HG02642 (cell line): ENCODE data around the gene TCAP.
"Not testable (repeated sequence)": the region's sequence is repeated elsewhere in the genome, so short reads cannot be mapped to it uniquely, and the experiment has no call there.

Experiments
- ATAC-seq: cut with Tn5 transposase; IDR thresholded peaks from one replicate; pipeline ENCODE4 v1.9.1; 2021; ENCODE audit warnings: mild to moderate bottlenecking; ENCODE audit not compliant: unreplicated experiment, poor library complexity

Gene TCAP

DNA sequence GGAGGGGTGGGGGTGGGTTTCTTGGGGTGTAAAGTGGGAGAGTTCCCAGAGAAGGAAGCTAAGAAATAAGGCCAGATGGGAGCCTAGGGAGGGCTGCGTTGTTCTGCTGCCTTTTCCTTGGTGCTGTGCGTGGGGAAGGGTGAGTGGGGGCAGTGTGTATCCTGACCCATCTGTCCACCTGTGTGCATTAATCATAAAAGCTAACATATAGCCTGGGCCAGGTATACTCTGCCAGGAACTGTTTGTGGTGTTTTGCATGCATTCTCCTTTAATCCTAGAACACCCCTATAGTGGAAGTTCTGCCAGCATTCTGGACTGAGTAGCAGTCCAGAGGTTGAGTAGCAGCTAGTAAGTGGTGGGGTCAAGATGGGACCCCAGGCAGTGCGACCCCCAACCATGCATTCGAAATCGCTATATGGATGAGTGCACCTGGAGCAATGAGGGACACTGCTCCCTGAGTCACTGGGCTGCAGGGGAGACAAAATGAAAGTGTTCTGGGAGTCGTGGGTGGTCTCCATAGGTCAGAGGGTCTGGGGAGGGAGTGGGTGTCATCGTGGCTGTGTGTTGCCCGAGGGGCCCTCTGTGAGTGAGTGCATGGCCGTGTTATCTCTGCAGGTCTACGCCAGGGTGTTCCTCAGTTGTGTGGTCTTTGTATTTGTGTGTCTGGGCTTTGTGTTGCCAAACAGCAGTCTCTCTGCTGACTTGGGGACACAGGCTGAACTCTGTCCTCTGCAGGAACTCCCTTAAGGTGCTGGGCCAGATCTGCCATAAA is 36.0 kb downstream of the TCAP start:
- no peak for ATAC-seq

DNA sequence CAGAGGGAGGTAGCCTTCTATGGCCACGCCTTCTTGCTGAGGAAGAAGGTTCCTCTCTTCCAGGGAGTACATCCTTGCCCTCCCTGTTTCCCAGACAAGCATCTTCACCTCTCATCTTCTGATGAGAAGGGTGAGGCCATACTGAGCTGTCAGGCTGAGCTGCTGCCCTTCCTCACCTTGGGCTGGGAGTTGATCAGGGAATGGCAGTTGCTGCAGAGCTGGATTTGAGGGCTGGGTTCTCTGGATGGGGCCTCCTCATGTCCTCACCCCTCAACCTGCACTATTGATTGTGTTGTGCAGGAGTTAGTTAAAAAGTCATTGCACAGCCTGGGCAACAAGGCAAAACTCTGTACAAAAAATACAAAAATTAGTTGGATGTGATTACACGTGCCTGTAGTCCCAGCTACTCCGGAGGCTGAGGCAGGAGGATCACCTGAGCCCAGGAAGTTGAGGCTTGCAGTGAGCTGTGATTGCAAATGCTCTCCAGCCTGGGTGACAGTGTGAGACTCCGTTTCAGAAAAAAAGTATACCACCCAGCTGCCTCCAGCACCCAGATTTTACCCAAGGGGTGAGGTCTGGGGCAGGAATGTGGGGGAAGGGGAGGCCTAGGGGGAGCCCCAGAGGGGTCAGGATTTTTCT is 36.8 kb downstream of the TCAP start:
- no peak for ATAC-seq

DNA sequence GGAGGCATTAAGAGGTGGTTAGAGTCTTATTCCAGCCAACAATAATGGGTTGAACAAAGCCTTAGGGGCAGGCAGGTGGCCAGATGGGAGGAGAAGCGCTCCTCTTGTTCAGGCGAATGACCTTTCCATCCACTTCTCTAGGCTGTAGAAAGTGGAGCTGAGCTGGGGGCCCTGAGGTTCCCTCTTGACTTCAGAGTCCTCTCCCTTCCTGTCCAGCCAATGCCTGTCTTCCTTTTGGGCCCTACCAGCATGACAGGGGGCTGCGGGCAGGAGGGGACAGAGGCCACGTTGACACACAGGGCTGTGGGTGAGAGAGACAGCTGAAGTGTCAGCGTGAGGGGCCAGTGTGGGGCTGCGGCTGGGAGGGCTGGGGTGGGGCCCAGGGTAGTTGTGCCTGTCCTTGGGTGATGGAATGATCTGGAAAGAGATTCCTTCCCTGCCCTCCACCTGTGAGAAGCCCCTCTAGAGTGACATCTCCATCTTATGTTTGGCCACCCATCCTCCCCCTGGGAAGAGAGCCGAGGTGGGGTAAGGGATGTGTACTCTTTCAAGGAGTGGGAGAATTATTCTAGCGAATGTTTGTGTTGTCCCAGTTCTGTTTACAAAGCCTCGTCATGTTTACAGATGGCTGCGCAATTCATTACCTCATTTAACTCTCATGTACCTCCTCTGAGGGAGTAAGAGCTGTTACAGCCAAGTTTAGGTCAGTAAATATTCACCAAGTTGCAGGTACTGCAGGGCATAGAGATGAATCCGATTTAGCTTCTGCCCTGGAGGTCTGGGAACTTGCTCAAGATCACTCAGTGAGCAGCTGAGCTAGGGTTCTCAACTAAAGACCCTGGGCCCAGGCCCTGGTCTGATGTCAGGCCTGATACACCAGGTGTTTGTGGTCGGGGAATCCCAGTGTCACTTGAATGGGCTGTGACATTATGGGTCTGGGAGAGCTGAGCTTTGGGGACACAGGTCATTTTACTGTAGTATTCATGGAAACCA is 38.0 kb downstream of the TCAP start:
- no peak for ATAC-seq

DNA sequence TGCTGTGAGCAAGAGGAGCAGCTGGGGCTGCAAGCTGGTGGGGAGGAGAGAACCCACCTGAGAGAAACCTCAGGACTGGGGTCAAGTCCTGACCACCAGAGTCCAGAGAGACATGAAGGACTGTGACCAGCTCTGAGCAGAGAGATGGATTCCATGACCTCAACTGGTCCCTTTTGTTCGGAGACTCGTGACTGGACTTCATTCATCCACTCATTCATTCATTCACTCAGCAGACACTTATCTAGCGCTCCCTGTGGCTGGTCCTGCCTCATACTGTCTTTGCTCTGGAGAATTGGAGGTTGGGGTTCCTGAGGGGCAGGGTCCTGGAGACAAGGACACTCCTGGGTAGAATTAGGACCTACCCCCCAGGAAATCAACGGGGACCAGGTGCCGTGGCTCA is 38.8 kb downstream of the TCAP start:
- ATAC-seq, result no peak

DNA sequence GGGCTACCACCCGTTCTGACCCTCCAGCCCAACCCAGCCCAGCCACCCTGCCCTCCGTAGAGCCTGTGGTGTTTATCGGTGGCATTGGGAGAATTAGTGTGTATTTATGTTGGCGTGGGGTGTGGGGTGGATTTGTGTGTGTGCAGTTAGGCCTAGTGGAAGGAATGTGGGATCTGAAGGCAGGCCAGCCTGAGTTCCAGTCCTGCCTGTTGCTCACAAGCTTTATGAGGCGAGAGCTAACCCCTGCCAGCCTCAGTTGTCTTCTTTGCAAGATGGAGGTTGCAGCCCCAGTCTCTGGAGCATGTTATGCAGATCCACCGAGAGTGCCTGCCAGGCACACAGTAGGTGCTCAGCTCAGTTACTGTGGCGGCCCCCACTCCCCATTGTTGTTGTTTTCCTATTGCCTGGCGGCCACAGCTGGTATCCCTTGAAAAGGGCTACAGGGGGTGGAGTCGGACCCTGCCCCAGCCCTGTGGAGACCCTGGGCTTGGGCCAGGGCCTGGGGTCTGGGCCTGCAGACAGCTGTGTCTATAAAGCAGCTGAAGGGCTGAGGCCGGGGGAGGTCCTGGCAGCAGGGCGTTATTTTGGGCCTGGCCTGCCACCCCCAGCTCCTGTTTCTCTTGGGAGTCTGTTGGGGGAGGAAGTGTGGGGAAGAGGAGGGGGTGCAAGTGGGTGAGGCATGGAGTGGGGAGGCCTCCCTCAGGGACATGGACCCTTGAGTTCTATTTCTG is 39.8 kb downstream of the TCAP start:
- ATAC-seq, result no peak

DNA sequence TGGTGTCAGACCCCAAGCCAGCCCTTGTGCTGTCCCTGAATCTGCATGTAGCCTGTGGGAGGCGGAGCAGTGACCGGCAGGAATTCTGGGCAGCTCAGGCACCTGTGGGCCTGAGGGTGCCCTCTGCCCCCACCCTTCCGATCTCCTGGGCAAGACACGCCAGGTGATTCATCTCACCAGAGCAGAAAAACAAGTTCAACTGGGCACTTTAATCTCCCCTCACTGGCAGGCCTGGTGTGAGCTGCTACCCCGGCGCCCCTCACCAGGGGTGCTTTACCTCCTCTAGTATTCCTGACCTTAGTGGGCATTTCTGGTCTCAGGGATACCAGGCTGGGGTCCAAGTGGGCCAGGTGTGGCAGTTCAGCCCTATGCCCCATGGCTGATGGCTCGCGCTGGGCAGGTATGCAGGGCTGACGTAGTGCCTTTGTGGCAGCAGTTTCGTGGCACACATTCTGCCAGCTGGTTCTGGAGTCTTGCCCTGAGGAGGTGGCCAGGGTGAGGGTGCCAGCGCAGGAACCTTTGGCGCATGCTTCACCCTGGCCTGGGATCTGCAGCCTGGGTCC is 40.7 kb downstream of the TCAP start:
- ATAC-seq, result no peak

DNA sequence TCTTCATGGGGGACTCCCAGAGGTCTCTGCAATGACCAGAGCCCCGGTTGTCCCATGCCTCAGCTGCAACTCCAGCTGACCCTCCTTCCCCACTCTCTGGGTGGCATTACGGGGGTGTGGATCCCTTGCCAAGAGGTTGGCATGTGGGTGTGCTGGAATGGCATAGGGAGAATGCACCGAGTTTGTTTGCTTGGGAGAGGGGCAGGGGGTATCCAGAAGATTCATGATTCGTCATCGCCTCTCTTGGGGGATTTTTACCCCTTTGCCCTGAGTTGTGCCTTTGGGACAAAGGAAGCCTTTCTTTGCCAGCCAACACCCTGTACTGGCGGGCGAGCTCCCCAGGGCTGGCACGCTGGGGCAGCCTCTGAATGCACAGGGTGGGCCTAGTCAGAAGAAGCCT is 41.2 kb downstream of the TCAP start:
- ATAC-seq, result no peak

DNA sequence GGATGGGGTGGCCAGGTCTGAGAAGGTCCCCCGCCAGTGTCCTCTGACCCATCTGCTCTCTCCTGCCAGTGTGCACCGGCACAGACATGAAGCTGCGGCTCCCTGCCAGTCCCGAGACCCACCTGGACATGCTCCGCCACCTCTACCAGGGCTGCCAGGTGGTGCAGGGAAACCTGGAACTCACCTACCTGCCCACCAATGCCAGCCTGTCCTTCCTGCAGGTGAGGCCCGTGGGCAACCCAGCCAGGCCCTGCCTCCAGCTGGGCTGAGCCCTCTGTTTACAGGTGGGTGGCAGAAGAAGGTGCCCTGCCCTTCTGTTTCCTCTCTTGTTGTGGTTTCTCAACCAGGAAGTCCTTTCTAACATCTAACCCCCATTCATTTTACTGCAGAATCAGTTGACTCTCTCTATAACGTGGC is 41.8 kb downstream of the TCAP start:
- no peak for ATAC-seq

DNA sequence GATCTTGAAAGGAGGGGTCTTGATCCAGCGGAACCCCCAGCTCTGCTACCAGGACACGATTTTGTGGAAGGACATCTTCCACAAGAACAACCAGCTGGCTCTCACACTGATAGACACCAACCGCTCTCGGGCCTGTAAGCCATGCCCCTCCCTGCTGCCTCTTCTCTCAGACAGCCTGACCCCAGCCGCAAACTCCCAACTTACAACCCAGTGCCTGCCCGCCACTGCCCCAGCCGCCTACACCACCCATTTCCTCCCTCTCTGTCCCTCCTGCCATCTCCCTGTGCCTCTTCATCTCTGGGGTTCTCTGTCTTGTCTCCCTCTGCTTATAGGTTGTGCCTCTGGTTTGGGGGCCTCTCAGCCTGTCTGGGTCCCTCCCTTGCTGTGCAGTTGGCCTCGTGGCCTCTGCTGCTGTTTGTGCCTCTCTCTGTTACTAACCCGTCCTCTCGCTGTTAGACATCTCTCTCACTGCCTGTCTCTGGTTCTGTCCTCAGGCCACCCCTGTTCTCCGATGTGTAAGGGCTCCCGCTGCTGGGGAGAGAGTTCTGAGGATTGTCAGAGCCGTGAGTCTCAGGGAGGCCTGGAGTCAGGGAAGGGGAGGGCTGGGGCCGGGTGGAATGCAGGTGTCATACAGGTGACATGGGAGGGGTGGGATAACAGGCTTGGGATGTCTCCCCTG is 44.3 kb downstream of the TCAP start:
- ATAC-seq, result no peak

DNA sequence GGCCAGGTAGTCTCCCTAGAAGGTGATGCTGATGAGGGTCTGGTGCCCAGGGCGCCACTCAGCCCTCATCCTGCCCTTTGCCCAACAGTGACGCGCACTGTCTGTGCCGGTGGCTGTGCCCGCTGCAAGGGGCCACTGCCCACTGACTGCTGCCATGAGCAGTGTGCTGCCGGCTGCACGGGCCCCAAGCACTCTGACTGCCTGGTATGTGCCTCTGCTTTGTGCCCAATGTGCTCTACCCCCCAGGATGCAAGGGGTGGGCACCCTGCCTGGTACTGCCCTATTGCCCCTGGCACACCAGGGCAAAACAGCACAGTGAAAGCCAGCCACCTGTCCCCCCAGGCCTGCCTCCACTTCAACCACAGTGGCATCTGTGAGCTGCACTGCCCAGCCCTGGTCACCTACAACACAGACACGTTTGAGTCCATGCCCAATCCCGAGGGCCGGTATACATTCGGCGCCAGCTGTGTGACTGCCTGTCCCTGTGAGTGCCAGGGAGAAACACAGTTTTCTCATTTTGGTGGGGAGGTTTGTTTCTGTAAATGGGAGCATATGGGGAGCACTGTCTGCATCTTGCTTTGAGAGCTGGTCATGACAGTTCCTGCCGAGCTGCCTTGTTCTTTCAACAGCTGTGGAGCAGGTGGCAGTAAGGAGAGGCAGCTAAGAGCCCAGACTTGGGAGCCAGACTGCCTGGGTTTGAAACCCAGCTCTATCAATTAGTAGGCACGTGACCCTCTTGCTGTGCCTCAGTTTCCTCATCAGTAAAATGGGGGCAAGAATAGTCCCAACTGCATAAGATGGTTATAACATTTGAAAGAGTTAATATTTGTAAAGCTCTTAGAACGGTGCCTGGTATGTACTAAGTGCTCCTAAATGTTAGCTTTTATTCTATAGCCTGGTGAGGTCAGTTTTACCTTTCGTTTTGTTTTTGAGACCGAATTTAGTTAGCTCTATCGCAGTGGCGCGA is 45.1 kb downstream of the TCAP start:
- no peak for ATAC-seq

DNA sequence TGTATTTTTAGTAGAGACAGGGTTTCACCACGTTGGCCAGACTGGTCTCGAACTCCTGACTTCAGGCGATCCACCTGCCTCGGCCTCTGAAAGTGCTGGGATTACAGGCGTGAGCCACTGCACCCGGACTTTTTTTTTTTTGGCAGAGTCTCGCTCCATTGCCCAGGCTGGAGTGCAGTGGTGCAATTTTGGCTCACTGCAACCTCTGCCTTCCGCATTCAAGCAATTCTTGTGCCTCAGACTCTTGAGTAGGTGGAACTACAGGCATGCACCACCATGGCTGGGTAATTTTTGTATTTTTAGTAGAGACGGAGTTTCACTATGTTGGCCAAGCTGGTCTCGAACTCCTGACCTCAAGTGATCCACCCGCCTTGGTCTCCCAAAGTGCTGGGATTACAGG is 45.9 kb downstream of the TCAP start:
- ATAC-seq, result not testable (repeated sequence)

DNA sequence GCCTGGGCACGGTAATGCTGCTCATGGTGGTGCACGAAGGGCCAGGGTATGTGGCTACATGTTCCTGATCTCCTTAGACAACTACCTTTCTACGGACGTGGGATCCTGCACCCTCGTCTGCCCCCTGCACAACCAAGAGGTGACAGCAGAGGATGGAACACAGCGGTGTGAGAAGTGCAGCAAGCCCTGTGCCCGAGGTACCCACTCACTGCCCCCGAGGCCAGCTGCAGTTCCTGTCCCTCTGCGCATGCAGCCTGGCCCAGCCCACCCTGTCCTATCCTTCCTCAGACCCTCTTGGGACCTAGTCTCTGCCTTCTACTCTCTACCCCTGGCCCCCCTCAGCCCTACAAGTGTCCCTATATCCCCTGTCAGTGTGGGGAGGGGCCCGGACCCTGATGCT is 46.7 kb downstream of the TCAP start:
- no peak for ATAC-seq

DNA sequence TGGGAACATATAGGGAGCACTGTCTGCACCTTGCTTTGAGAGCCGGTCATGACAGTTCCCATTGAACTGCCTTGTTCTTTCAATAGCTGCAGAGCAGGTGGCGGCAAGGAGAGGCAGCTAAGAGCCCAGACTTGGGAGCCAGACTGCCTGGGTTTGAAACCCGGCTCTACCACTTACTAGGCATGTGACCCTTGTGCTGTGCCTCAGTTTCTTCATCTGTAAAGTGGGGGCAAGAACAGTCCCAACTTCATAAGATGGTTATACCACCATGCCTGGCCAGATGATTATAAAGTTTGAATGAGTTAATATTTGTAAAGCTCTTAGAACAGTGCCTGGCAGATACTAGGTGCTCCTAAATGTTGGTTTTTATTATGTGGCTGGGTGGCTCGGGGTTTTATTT is 49.1 kb downstream of the TCAP start:
- no peak for ATAC-seq

DNA sequence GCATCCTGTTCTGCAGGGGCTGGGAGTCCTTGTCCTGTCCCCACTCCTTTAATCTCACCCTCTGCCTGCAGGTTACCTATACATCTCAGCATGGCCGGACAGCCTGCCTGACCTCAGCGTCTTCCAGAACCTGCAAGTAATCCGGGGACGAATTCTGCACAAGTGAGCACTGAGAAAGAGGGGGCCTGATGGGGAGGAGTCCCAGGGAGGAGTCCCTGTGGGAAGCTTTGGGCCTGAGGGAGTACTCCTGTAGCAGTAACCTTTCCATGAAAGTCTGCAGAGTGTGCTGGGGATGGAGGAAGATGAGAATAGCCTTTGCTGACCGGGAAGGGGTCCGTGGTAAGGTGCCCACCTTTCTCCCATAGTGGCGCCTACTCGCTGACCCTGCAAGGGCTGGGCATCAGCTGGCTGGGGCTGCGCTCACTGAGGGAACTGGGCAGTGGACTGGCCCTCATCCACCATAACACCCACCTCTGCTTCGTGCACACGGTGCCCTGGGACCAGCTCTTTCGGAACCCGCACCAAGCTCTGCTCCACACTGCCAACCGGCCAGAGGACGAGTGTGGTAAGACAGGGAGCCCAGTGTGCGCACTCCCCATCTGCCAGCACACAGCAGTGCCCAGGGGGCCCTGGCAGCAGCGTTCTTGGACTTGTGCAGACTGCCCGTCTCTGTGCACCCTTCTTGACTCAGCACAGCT is 50.4 kb downstream of the TCAP start:
- no peak for ATAC-seq
